Measurements from ENCODE around the gene AIF1.
"Not testable (repeated sequence)": the region's sequence is repeated elsewhere in the genome, so short reads cannot be mapped to it uniquely, and the experiment has no call there.

AIF1 gene

GRCh38 chr6:31579546-31580437 lies 35.2 kb upstream of the AIF1 start:
- no peak for DNase-seq (ENCODE audit: low read depth)
- no peak overlapping the region for H3K4me3 ChIP-seq (ENCODE audit: low read depth, low read length)

- H3K4me3 ChIP-seq (ENCODE audit: low read depth, low read length), result peak overlapping the region; percentile 85
- DNase-seq (ENCODE audit: low read depth), result no peak
Measured at GRCh38 chr6:31580438-31580740, 34.6 kb upstream of the AIF1 start.

- H3K4me3 ChIP-seq (ENCODE audit: low read depth, low read length), result peak overlapping the region; percentile 85
- no peak for DNase-seq (ENCODE audit: low read depth)
Measured at GRCh38 chr6:31580807-31581433, 34.1 kb upstream of the AIF1 start.

- no peak for DNase-seq (ENCODE audit: low read depth)
- H3K4me3 ChIP-seq (ENCODE audit: low read depth, low read length), result peak overlapping the region; percentile 85
Measured at GRCh38 chr6:31581434-31582229, 33.4 kb upstream of the AIF1 start.

DNA sequence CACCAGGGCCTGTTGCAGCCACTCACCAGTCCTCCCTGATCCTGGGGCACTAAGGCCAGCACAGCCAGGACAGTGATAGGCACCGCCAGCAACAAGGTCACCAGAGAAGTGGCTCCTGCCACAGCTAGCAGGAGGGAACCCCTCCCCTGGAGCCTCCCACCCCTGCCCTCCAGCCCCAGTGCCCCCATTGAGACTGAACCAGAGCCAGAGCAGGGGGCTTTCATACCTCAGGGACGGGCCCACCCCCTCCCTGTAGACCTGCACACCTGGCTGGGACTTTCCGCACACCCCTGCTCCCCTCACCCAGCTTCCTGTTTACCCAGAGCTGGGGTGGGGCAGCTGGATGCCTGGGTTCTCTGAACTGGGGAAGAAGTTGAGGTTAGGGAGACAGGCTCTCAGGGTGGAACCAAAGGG lies 32.8 kb upstream of the AIF1 start, which contains the start of gene LTB:
TSS of gene LTB (minus strand) at position 195 of the 414 bp plus-strand sequence. CDS start at position 188, 7 bp downstream.
- no peak for DNase-seq (ENCODE audit: low read depth)
- peak within 1 kb of the TSS; percentile 85 for H3K4me3 ChIP-seq (ENCODE audit: low read depth, low read length)

- no peak for DNase-seq (ENCODE audit: low read depth)
- no peak overlapping the region for H3K4me3 ChIP-seq (ENCODE audit: low read depth, low read length)
Measured at GRCh38 chr6:31585491-31585890, 29.5 kb upstream of the AIF1 start.

- DNase-seq (ENCODE audit: low read depth), result no peak
- no peak within 1 kb of the TSS for H3K4me3 ChIP-seq (ENCODE audit: low read depth, low read length)
Measured at GRCh38 chr6:31586008-31586407, 29.0 kb upstream of the AIF1 start, which contains the start of gene LST1. TSS of gene LST1 (plus strand) at chr6:31586277. CDS start at chr6:31587300, 1,023 bp downstream.

DNA sequence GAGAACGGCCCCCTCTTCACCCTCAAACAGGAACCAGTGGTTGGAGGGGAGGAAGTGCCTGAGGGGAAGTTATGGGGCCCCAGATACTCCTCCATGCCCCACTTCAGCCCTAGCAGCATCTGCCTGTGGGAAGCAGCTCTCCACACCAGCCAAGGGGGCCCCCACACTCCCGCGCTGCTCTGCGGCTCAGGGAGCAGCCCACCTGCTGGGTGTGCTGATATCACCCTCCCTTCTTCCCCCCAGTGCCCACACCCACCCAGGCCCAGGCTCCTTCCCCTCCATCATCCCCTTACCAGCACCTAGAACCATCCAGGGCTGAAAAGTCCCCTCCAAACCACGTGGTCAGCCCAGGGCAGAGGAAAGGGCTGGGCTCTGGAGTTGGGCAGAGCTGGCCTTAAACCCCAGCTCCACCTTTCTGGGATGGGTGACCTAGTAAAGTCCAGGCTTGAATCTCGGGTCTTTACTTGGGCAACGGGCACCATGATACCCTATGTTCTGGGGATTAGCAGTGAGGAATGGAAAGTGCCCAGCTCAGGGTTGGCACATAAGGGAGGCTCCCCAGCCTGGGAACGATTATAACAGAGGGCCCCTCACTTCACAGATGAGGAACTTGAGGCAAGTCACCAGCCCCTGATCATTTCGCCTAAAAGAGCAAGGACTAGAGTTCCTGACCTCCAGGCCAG lies 28.3 kb upstream of the AIF1 start:
- no peak for DNase-seq (ENCODE audit: low read depth)
- no peak overlapping the region for H3K4me3 ChIP-seq (ENCODE audit: low read depth, low read length)

GRCh38 chr6:31587791-31588777 lies 26.9 kb upstream of the AIF1 start:
- no peak for DNase-seq (ENCODE audit: low read depth)
- no peak overlapping the region for H3K4me3 ChIP-seq (ENCODE audit: low read depth, low read length)

- DNase-seq (ENCODE audit: low read depth), result no peak
- no peak overlapping the region for H3K4me3 ChIP-seq (ENCODE audit: low read depth, low read length)
Measured at GRCh38 chr6:31588871-31589650, 26.0 kb upstream of the AIF1 start.

DNA sequence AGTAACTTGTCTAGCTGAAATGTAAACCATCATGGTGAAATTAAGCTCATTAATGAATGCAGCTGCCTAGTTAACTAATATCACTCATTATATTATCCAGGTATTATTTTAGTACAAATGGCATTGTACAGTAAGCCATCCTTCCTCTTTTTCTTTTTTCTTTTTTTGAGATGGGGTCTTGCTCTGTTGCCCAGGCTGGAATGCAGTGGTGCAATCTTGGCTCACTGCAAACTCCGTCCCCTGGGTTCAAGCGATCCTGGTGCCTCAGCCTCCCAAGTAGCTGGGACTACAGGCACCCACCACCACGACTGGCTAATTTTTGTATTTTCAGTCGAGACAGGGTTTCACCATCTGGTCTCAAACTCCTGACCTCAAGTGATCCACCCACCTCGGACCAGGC lies 24.3 kb upstream of the AIF1 start:
- not testable (repeated sequence) for DNase-seq (ENCODE audit: low read depth); H3K4me3 ChIP-seq (ENCODE audit: low read depth, low read length)

- no peak for DNase-seq (ENCODE audit: low read depth)
- no peak overlapping the region for H3K4me3 ChIP-seq (ENCODE audit: low read depth, low read length)
Measured at GRCh38 chr6:31592396-31592771, 22.6 kb upstream of the AIF1 start.

DNA sequence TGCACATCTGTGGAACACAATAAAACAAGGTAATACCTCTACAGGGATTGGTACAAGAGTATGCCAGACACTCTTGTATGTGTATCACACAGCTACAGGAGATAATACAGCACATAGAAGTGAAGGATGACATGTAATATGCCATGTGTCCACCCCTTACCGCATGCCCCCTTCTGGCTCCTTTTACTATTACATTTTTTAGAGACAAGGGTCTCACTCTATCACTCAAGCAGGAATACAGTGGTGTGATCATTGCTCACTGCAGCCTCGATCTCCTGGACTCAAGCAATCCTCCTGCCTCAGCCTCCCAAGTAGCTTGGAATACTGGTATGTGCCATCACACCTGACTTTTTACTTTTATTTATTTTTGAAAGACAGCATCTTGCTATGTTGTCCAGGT lies 18.0 kb upstream of the AIF1 start:
- H3K4me3 ChIP-seq (ENCODE audit: low read depth, low read length), result no peak overlapping the region
- DNase-seq (ENCODE audit: low read depth), result no peak

DNA sequence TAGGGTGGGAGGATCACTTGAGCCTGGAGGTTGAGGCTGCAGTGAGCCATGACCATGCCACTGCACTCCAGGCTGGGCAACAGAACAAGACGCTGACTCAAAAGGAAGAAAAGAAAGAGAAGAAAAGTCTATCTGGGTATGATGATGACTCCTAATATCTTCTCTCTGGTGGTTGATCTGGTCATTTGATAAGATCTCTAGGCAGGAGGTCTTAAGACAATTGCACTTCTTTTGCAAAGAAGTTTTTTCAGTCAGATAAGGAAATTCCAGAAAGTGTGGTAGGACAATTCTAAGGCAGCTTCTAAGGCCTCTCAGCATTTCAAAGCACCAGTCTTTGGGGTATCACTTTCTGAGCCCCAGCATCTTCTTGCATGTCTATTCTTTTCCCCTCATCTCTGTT lies 7.7 kb upstream of the AIF1 start:
- no peak overlapping the region for H3K4me3 ChIP-seq (ENCODE audit: low read depth, low read length)
- no peak for DNase-seq (ENCODE audit: low read depth)

GRCh38 chr6:31609519-31610406 lies 5.3 kb upstream of the AIF1 start:
- no peak for DNase-seq (ENCODE audit: low read depth)
- H3K4me3 ChIP-seq (ENCODE audit: low read depth, low read length), result no peak overlapping the region

DNA sequence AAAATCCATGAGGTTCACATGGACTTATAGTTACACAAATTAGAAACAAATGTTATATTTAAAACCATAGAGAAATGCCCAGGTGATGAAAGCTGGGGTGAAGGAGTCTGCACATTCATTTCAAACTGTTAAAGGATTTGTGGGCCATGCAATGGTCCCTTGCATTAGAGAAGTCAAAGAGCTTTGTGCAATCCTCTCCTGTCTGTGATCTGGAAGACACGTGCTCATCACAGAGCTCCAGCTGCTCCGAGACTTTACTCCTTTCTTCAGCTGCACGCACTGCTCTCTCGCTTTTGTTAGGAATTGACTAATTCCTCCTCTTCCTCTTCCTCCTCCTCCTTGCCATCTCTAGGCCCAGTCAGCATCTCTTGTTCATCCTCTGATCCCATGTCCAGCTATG lies 4.1 kb upstream of the AIF1 start:
- DNase-seq (ENCODE audit: low read depth), result no peak
- H3K4me3 ChIP-seq (ENCODE audit: low read depth, low read length), result no peak overlapping the region

- H3K4me3 ChIP-seq (ENCODE audit: low read depth, low read length), result no peak overlapping the region
Measured at GRCh38 chr6:31614075-31614619, 887 bp upstream of the AIF1 start.

More at GRCh38 chr6:31614075-31614619, 887 bp upstream of the AIF1 start:
- DNase-seq (ENCODE audit: low read depth), result no peak

Measured in skeletal muscle cell (primary cell).